SK-N-SH treated with all-trans-retinoic acid at 6 μM for 48 hours (cell line): ENCODE results near the gene TRAP1.

Experiments
- ATAC-seq: fragments of 200-7000 bp; cut with Tn5 transposase; 3 replicates; pipeline ENCODE4 v1.9.1; 2020; ENCODE audit warnings: mild to moderate bottlenecking, moderate library complexity
- ARNTL ChIP-seq: fragments of 450-650 bp; formaldehyde crosslinking; IDR thresholded peaks from 2 replicates; pipeline ENCODE4 v1.5.0; 2020; ENCODE audit warnings: low read depth, mild to moderate bottlenecking, moderate library complexity, borderline replicate concordance
- BACH2 ChIP-seq: fragments of 250-450 bp; sonication (Bioruptor Pico); IDR thresholded peaks from 2 replicates; pipeline ENCODE4 v1.9.0; 2021; ENCODE audit warnings: mild to moderate bottlenecking, borderline replicate concordance
- CREB5 ChIP-seq: fragments of 250-450 bp; sonication (Bioruptor Pico); IDR thresholded peaks from 2 replicates; pipeline ENCODE4 v1.5.1; 2020; ENCODE audit warnings: low read depth, mild to moderate bottlenecking, moderate library complexity
- CSDC2 ChIP-seq: fragments of 250-450 bp; sonication (Bioruptor Pico); IDR thresholded peaks from 2 replicates; pipeline ENCODE4 v1.5.0; 2020; ENCODE audit warnings: mild to moderate bottlenecking, moderate library complexity
- CSRNP3 ChIP-seq: fragments of 250-450 bp; sonication (Bioruptor Pico); IDR thresholded peaks from 2 replicates; pipeline ENCODE4 v1.5.1; 2021; ENCODE audit warnings: mild to moderate bottlenecking, moderate library complexity
- ESRRG ChIP-seq: fragments of 250-450 bp; sonication (Bioruptor Pico); IDR thresholded peaks from 2 replicates; pipeline ENCODE4 v1.6.1; 2021; ENCODE audit warnings: mild to moderate bottlenecking
- GLIS3 ChIP-seq: fragments of 250-450 bp; sonication (Bioruptor Pico); IDR thresholded peaks from 2 replicates; pipeline ENCODE4 v1.5.0; 2020; ENCODE audit warnings: mild to moderate bottlenecking, moderate library complexity
- ISL1 ChIP-seq: fragments of 250-450 bp; sonication (Bioruptor Pico); IDR thresholded peaks from 2 replicates; pipeline ENCODE4 v2.1.2; 2022; ENCODE audit warnings: mild to moderate bottlenecking, moderate library complexity
- PATZ1 ChIP-seq: fragments of 250-450 bp; sonication (Bioruptor Pico); IDR thresholded peaks from 2 replicates; pipeline ENCODE4 v1.8.0; 2020; ENCODE audit warnings: mild to moderate bottlenecking, moderate library complexity, borderline replicate concordance
- POU6F1 ChIP-seq: fragments of 250-450 bp; sonication (Bioruptor Pico); IDR thresholded peaks from 2 replicates; pipeline ENCODE4 v1.8.0; 2021; ENCODE audit warnings: low read depth, mild to moderate bottlenecking, moderate library complexity, borderline replicate concordance
- PPARA ChIP-seq: fragments of 250-450 bp; sonication (Bioruptor Pico); IDR thresholded peaks from 2 replicates; pipeline ENCODE4 v1.5.0; 2020; ENCODE audit warnings: mild to moderate bottlenecking, borderline replicate concordance
- RARB ChIP-seq: fragments of 250-450 bp; sonication (Bioruptor Pico); IDR thresholded peaks from 2 replicates; pipeline ENCODE4 v1.8.0; 2021; ENCODE audit warnings: mild to moderate bottlenecking, moderate library complexity
- SNAI2 ChIP-seq: fragments of 250-450 bp; sonication (Bioruptor Pico); IDR thresholded peaks from 2 replicates; pipeline ENCODE4 v1.5.0; 2020; ENCODE audit warnings: mild to moderate bottlenecking, moderate library complexity
- TCF4 ChIP-seq: fragments of 250-450 bp; sonication (Bioruptor Pico); IDR thresholded peaks from 2 replicates; pipeline ENCODE4 v1.8.0; 2021; ENCODE audit warnings: mild to moderate bottlenecking, moderate library complexity, borderline replicate concordance
- TOX ChIP-seq: fragments of 250-450 bp; sonication (Bioruptor Pico); IDR thresholded peaks from 2 replicates; pipeline ENCODE4 v1.8.0; 2021; ENCODE audit warnings: mild to moderate bottlenecking, moderate library complexity, borderline replicate concordance
- TSHZ2 ChIP-seq: fragments of 250-450 bp; sonication (Bioruptor Pico); IDR thresholded peaks from 2 replicates; pipeline ENCODE4 v1.5.0; 2020; ENCODE audit warnings: mild to moderate bottlenecking, moderate library complexity
- ZC3H10 ChIP-seq: fragments of 250-450 bp; sonication (Bioruptor Pico); IDR thresholded peaks from 2 replicates; pipeline ENCODE4 v1.5.1; 2021; ENCODE audit warnings: mild to moderate bottlenecking, moderate library complexity
- ZFP3 ChIP-seq: fragments of 250-450 bp; sonication (Bioruptor Pico); IDR thresholded peaks from 2 replicates; pipeline ENCODE4 v1.5.0; 2020; ENCODE audit warnings: mild to moderate bottlenecking, moderate library complexity
- ZFP30 ChIP-seq: fragments of 450-650 bp; formaldehyde crosslinking; IDR thresholded peaks from 2 replicates; pipeline ENCODE4 v1.5.0; 2022; ENCODE audit warnings: mild to moderate bottlenecking, moderate library complexity
- ZNF565 ChIP-seq: fragments of 450-650 bp; formaldehyde crosslinking; conservative IDR thresholded peaks from 2 replicates; pipeline ENCODE4 v1.5.0; 2020; ENCODE audit warnings: low read depth, mild to moderate bottlenecking, moderate library complexity
- ZNF70 ChIP-seq: fragments of 450-650 bp; formaldehyde crosslinking; IDR thresholded peaks from 2 replicates; pipeline ENCODE4 v1.5.0; 2020; ENCODE audit warnings: mild to moderate bottlenecking, moderate library complexity
- ZNF8 ChIP-seq: fragments of 450-650 bp; formaldehyde crosslinking; IDR thresholded peaks from 2 replicates; pipeline ENCODE4 v1.5.0; 2020; ENCODE audit warnings: mild to moderate bottlenecking, moderate library complexity

The TRAP1 gene

GRCh38 chr16:3736116-3736515 lies 18.8 kb upstream of the TRAP1 start:
- ATAC-seq, result no peak
- no peak for TF ChIP-seq ZC3H10
- TF ChIP-seq PPARA (CRISPR knock-in tag), result no peak
- no peak for TF ChIP-seq ARNTL (CRISPR knock-in tag)
- TF ChIP-seq, all 23 proteins: peak for 0

- no peak for ATAC-seq
- TF ChIP-seq TCF4 (CRISPR knock-in tag), result no peak
- no peak for TF ChIP-seq CSRNP3 (CRISPR knock-in tag)
- no peak for TF ChIP-seq SNAI2 (CRISPR knock-in tag)
- no peak for TF ChIP-seq CREB5 (CRISPR knock-in tag)
- TF ChIP-seq BACH2 (CRISPR knock-in tag), result no peak
- TF ChIP-seq ARNTL (CRISPR knock-in tag), result no peak
- TF ChIP-seq ESRRG, result no peak
- no peak for TF ChIP-seq CSDC2 (CRISPR knock-in tag)
- TF ChIP-seq ZNF8 (CRISPR knock-in tag), result no peak
- no peak for TF ChIP-seq ISL1
- no peak for TF ChIP-seq PPARA (CRISPR knock-in tag)
- no peak for TF ChIP-seq ZNF565
- no peak for TF ChIP-seq RARB (CRISPR knock-in tag)
- no peak for TF ChIP-seq TSHZ2
- TF ChIP-seq ZNF70, result no peak
- TF ChIP-seq GLIS3, result no peak
- TF ChIP-seq POU6F1 (CRISPR knock-in tag), result no peak
- TF ChIP-seq ZFP30 (CRISPR knock-in tag), result no peak
Observed at GRCh38 chr16:3735541-3735940, 18.2 kb upstream of the TRAP1 start.

GRCh38 chr16:3734758-3735221 lies 17.5 kb upstream of the TRAP1 start:
- TF ChIP-seq BACH2 (CRISPR knock-in tag) (no peak), SNAI2 (CRISPR knock-in tag) (no peak), ISL1 (no peak), RARB (CRISPR knock-in tag) (no peak), GLIS3 (no peak), ZNF565 (no peak)
- TF ChIP-seq, all 23 proteins: peak for 0
- no peak for ATAC-seq

GRCh38 chr16:3734084-3734757 lies 16.9 kb upstream of the TRAP1 start:
- TF ChIP-seq GLIS3 (no peak), POU6F1 (CRISPR knock-in tag) (no peak), SNAI2 (CRISPR knock-in tag) (no peak), ZNF70 (no peak), CSDC2 (CRISPR knock-in tag) (no peak), TCF4 (CRISPR knock-in tag) (no peak), ESRRG (no peak), RARB (CRISPR knock-in tag) (no peak), ZNF565 (no peak), TOX (CRISPR knock-in tag) (no peak), ZFP3 (CRISPR knock-in tag) (no peak), ZFP30 (CRISPR knock-in tag) (no peak), PATZ1 (CRISPR knock-in tag) (no peak), ZNF8 (CRISPR knock-in tag) (no peak), CREB5 (CRISPR knock-in tag) (no peak), ZC3H10 (no peak), PPARA (CRISPR knock-in tag) (no peak), ISL1 (no peak)
- ATAC-seq, result no peak
